SK-MEL-5 (cell line): ENCODE data around the gene TUBA4B. TPM values are rescaled to one million over a fixed set of nuclear protein-coding genes. Genes with fewer than 3 reads are reported as not detected.

Experiments
- DNase-seq: peaks from one replicate; pipeline ENCODE4 v3.0.0-alpha.2; 2016; ENCODE audit warnings: low read depth, low spot score
- in situ Hi-C: cut with HindIII; loops from 2 replicates; pipeline ENCODE4 v1.10.0; 2016; ENCODE audit warnings: low sequenced_read_pairs, high pct_unique_total_duplicates, low pct_unique_long_range_greater_than_20kb
- polyA plus RNA-seq, 2 experiments: library from polyadenylated mRNA; depleted of rRNA; stranded (reverse); fragments of >200 nt; gene quantifications; 2 replicates each; pipeline ENCODE4 v1.2.3, GENCODE V29; 2015
- total RNA-seq: library from RNA; depleted of rRNA; stranded (reverse); fragments of >200 nt; shearing (Covaris generic); gene quantifications from 2 replicates; pipeline ENCODE4 v1.2.3, GENCODE V29; 2014; rRNA removed

Gene TUBA4B
- total RNA-seq: not detected in 2 replicates
- not detected in 2 replicates for polyA plus RNA-seq (2015; cell fraction: cytosol; rRNA removed)
- not detected in 2 replicates for polyA plus RNA-seq (2015; cell fraction: nucleus; rRNA removed)

DNA sequence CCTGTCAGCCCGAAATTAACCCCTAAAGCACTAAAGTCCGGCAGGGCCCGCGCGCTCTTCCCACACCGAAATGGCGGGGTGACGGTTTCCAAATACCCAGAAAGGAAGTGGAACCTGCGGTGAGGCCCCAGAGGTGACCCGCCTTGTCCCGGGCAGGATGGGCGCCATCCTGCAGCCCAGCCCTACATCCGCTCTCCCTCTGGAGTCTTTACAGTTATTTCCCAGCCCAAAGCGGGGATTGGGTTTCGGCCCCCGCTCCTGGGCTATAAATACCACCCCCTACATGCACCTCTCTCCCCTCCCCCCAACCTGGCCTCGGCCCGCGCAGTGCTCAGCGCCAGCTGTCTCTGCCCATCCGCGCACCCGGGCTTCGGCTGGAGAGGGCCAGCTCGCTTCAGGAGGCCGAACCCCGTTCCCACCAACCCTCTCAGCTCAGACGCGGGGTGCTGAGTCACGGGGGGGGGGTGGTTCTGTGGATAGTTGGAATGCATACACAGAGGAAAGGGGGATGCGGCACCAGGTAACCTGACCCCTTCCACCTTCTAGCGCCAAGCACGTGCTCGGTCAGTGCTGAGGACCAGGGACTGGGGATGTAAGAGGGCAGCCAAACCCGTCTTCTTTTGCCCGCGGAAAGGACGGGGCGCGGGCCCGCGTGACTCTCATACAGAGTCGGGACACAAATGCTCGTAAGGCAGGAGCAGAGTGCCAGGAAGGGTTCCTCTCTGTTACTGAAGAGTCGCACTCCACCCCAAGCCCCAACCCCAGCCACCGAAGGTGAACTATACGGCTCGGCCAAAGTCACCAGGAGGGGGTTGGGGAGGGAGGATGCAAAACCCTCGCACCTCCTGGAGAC, at the start of gene TUBA4B:
Gene TUBA4B (plus strand): TSS at position 344 of the 853 bp plus-strand sequence. CDS start 165 bp downstream, at position 509.
- in situ Hi-C loops: no loop called here
- DNase-seq: no peak

DNA sequence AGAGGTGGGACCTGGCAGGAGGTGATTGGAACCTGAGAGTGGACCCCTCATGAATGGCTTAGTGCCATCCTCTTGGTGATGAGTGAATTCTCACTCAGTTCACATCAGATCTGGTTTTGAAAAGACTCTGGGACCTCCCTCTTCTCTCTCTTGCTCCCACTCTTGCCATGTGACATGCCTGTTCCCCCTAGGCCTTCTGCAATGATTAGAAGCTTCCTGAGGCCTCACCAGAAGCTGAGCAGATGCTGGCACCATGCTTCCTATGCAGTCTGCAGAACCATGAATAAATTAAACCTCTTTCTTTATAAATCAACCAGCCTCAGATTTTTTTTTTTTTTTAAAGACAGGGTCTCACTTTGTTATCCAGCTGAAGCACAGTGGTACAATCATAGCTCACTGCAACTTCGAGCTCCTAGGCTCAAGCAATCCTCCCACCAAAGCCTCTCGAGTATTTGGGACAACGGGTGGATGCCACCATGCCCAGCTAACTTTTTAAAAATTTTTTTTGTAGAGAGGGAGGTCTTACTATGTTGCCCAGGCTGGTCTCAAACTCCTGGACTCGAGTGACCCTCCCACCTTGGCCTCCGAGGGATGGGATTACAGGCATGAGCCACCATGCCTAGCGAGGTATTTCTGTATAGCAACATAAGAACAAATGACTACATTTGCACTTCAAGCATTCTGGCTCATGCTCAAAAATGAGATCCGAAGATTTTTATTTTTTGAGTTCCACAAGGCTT, 48.4 kb upstream of the TUBA4B start:
- no peak for DNase-seq
- in situ Hi-C loops: no loop called here

- in situ Hi-C loops: no loop called here
- no peak for DNase-seq
Measured at GRCh38 chr2:219205165-219205538, 47.9 kb upstream of the TUBA4B start.

GRCh38 chr2:219205981-219206327, 47.1 kb upstream of the TUBA4B start:
- no peak for DNase-seq
- in situ Hi-C loops: no loop called here

DNA sequence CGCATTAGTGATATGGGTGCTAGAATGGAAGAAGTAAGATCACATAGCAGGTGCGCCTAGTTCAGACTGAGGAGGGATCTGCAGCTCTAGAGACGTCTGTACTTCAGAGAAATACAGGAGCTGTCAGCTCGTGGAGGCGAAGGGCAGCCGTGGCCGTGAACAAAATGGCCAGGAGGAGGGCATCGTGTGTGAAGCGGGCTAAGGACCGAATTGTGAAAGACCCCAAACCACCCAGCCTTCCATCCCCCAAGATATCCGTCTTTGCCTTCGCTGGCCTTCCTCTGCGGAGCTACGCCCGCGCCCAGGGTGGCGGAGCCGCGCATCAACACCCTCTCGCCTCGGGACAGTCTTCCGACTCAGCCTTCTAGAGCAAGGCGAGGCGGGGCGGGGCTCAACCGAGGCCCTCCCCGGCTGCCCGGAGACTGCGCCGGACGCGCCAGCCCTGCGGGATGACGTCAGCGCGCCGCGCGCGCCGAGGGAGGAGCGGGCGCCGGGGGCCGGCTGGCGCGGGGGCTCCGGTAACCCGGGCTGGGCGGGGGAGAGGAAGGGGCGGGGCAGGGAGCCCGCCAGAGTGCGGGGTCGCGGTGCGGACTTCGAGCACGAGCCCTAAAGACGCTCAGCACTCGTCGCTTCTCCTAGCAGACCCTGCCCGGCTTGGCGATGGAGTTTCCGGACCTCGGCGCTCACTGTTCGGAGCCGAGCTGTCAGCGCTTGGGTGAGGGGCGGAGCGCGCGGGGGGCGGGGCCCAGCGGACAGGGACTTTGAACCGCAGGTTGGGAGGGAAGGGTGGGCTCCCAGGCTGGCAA, 46.5 kb upstream of the TUBA4B start, which contains the start of gene ZFAND2B:
Gene ZFAND2B (plus strand): TSS at position 455 of the 806 bp plus-strand sequence. CDS start 206 bp downstream, at position 661.
- in situ Hi-C loops: no loop called here
- peak; percentile 91 for DNase-seq

- in situ Hi-C loops: no loop called here
- DNase-seq: no peak
Measured at GRCh38 chr2:219207134-219207883, 45.7 kb upstream of the TUBA4B start.

- in situ Hi-C loops: no loop called here
- peak; percentile 22 for DNase-seq
Measured at GRCh38 chr2:219207884-219208740, 44.9 kb upstream of the TUBA4B start.

DNA sequence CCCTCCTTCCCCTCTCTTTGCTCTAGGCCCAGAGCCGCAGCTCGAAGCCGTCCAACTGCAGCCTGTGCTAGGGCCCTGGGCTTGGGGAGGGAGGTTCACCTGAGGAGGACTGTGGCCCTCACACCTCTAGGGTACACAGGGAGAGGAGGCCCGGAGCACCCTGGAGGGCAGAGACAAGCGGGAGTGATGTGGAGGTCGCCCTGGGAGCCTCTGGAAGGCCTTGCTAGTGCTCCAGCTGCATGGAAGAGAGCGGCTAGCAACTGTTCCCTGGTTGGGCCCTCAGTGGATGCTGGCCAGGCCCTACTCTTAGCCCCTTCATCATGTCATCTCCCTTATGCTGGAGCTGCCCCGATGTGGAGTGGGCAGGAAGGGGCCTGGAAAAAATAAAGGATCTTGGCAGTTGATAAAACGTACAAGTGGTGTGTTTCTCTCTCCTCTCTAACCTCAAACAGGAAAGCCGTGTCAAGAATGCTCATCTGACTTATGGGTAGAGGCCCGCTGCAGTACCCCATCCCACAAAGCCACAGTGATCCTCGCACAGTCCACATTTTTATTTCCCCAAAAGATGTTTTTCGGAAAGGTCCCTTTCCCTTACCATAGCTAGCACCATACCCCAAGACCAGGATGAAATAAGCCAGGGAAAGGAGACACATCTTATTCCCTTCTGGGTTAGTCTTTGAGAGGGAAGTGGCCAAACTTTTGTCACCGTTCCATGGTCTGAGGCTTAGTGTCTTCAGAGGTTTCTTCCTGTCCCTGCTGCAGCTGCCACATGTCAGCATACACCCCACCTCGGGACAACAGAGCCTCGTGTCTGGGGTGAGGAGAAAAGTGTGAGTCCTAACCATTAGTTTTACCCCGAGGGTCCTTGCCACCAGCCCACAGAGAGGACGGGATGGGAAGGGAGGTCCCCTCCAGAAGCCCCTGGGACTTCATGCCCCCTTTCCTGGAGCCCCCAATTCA, 43.5 kb upstream of the TUBA4B start:
- DNase-seq: no peak
- in situ Hi-C loops: no loop called here

- DNase-seq: no peak
- in situ Hi-C loops: no loop called here
Measured at GRCh38 chr2:219210196-219210885, 42.7 kb upstream of the TUBA4B start.

- DNase-seq: no peak
- in situ Hi-C loops: no loop called here
Measured at GRCh38 chr2:219210886-219211362, 42.1 kb upstream of the TUBA4B start.

DNA sequence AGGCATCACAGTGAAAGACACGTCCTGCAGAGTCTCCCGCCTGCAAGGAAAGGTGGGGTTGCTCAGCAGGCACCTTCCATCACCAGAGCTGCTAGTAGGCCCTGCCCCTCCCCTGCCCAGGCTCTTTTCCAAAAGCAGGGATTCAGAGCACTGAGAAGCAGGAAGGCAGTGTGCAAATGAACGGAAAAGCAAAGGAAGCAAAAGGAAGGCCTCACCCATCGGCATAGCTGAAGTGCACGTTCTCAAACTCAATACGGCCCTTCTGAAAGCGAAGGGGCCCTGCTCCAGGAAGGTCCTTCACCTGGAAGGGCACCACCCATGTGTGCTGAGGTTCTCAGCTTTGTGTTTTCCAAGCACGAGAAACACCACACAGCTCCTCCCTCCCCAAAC, 40.0 kb upstream of the TUBA4B start:
- no peak for DNase-seq

DNA sequence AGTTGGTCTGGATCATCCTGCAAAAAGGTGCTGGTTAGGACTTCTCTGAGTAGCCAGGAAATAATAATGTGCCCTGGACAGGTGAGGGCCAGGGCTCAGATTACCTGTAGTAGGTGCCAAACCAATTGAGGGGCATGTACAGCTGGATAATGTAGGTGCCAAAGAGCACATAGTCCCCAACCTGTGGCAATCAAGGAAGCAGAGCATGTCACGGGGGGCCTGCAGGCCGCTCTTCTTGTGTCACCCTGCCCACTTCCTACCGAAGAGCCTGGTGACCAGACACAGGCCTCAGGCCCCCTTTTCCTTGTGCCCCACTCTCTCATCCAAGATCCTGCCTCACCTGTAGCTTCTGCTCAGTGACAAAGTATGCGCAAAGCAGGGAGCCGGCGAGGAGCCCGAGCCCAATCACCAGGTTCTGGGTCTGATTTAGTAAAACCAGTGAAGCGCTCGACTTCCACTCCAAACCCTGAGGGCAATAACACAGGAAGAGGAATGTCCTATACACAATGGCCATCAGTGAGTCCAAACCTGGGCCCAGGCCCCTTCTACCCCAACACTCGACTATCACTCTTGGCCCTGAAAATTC, 39.5 kb upstream of the TUBA4B start:
- in situ Hi-C loops: no loop called here
- no peak for DNase-seq

More for the DNA sequence above, 40.0 kb upstream of the TUBA4B start:
- in situ Hi-C loops: no loop called here

GRCh38 chr2:219214141-219214540, 38.9 kb upstream of the TUBA4B start:
- DNase-seq: no peak
- in situ Hi-C loops: no loop called here

DNA sequence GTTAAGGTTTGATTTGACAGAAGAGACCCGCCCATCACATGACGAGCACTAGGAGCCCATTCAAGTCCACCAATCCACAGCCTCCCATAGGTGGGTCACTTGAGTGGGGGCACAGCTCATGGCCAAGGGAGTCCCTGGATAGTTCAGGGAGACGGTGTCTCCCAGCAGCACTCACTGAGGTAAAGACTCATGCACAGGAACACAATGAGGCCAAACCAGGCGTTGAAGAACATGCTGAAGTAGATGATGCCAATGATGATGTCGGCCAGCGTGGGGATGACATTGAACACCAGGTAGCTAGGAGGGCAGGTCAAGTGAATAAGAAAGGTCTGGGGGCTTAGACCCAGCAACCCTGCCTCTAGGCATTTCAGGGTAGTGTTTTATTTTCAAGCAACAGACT, 38.3 kb upstream of the TUBA4B start:
- DNase-seq: no peak
- in situ Hi-C loops: no loop called here
